NCI-H2171 (cell line): ENCODE measurements around the gene PACSIN2.
"Not testable (repeated sequence)": the region's sequence is repeated elsewhere in the genome, so short reads cannot be mapped to it uniquely, and the experiment has no call there.

ENCODE experiments used
- DNase-seq: peaks from one replicate; lab custom pipeline; 2025; lab: John Stamatoyannopoulos, UW

PACSIN2 gene

GRCh38 chr22:43009444-43009843 is 5.5 kb downstream of the PACSIN2 start:
- no peak for DNase-seq

- no peak for DNase-seq
Measured at GRCh38 chr22:43008921-43009320, 6.0 kb downstream of the PACSIN2 start.

GRCh38 chr22:43008509-43008908 is 6.4 kb downstream of the PACSIN2 start:
- no peak for DNase-seq

- no peak for DNase-seq
Measured at GRCh38 chr22:43007519-43008102, 7.3 kb downstream of the PACSIN2 start.

GRCh38 chr22:43006753-43007152 is 8.2 kb downstream of the PACSIN2 start:
- no peak for DNase-seq

- DNase-seq = no peak
Measured at GRCh38 chr22:43006016-43006505, 8.9 kb downstream of the PACSIN2 start.

GRCh38 chr22:43005106-43005505 is 9.8 kb downstream of the PACSIN2 start:
- no peak for DNase-seq

GRCh38 chr22:43004362-43005035 is 10.4 kb downstream of the PACSIN2 start:
- no peak for DNase-seq

GRCh38 chr22:43002202-43002586 is 12.8 kb downstream of the PACSIN2 start:
- no peak for DNase-seq

GRCh38 chr22:43001271-43002201 is 13.4 kb downstream of the PACSIN2 start:
- DNase-seq = no peak

- DNase-seq = no peak
Measured at GRCh38 chr22:43000441-43001175, 14.3 kb downstream of the PACSIN2 start.

- no peak for DNase-seq
Measured at GRCh38 chr22:42997582-42998090, 17.3 kb downstream of the PACSIN2 start.

- no peak for DNase-seq
Measured at GRCh38 chr22:42996646-42997365, 18.1 kb downstream of the PACSIN2 start.

- not testable (repeated sequence) for DNase-seq
Measured at GRCh38 chr22:42995654-42996053, 19.3 kb downstream of the PACSIN2 start.

- DNase-seq = no peak
Measured at GRCh38 chr22:42994917-42995562, 19.9 kb downstream of the PACSIN2 start.

- DNase-seq = no peak
Measured at GRCh38 chr22:42994276-42994916, 20.6 kb downstream of the PACSIN2 start.

GRCh38 chr22:42993651-42994275 is 21.2 kb downstream of the PACSIN2 start:
- DNase-seq = no peak

GRCh38 chr22:42992886-42993479 is 22.0 kb downstream of the PACSIN2 start:
- DNase-seq = no peak

- no peak for DNase-seq
Measured at GRCh38 chr22:42992092-42992491, 22.9 kb downstream of the PACSIN2 start.
